Tibial artery (tissue), 4 donors: ENCODE measurements around the gene FANCI.
A peak's percentile ranks its signal among the peaks of the same experiment; 100 is the strongest.
"Not testable (repeated sequence)": the region's sequence is repeated elsewhere in the genome, so short reads cannot be mapped to it uniquely, and the experiment has no call there.

Experiments used
- DNase-seq, 2 donors: peaks; one replicate each; pipeline ENCODE4 v3.0.0-alpha.2; 2019
- H3K27ac ChIP-seq, 2 donors: fragments of 200-600 bp; sonication (generic) in 1 of 2; 1 replicate in 1 of 2; 2 replicates in 1 of 2; pipeline ENCODE4 v1.5.1; 2018 to 2019; ENCODE audit warnings: mild to moderate bottlenecking in 1 of 2
- H3K27me3 ChIP-seq, 2 donors: fragments of 200-600 bp; sonication (generic) in 1 of 2; one replicate each; pipeline versions ENCODE4 v1.5.1 to v1.6.0; 2016 to 2019
- H3K36me3 ChIP-seq, 3 donors: fragments of 200-600 bp; sonication (generic) in 2 of 3; one replicate each; pipeline ENCODE4 v1.5.1; 2016 to 2019; ENCODE audit warnings: mild to moderate bottlenecking in 2 of 3
- H3K4me1 ChIP-seq, 4 donors: fragments of 200-600 bp; sonication (generic) in 2 of 4; 1 replicate in 3 of 4; 2 replicates in 1 of 4; pipeline ENCODE4 v1.5.1; 2016 to 2019
- H3K4me3 ChIP-seq, 2 donors: fragments of 200-600 bp; sonication (generic) in 1 of 2; 1 replicate in 1 of 2; 2 replicates in 1 of 2; pipeline ENCODE4 v1.5.1; 2018 to 2019; ENCODE audit warnings: mild to moderate bottlenecking in 2 of 2
- H3K9me3 ChIP-seq, 3 donors: fragments of 200-600 bp; sonication (generic) in 1 of 3; one replicate each; pipeline ENCODE4 v1.5.1; 2016 to 2019
- CTCF ChIP-seq, 2 experiments: fragments of 200-600 bp in 1 of 2; fragments of 450-650 bp in 1 of 2; IDR thresholded peaks; one replicate each; pipeline ENCODE4 v1.5.1; 2017 to 2019; ENCODE audit warnings: antibody characterized with exemption in 2 of 2, mild to moderate bottlenecking in 1 of 2, moderate library complexity in 1 of 2
- intact Hi-C: fragments of 100-400 bp; cut with DNase I; formaldehyde crosslinking; loops from one replicate; pipeline ENCODE4 v1.15.0; 2023; ENCODE audit warnings: low total_unique reads

Gene FANCI

GRCh38 chr15:89230277-89230676 is 13.5 kb upstream of the FANCI start:
- no peaks in the 10 kb centered on the region for H3K36me3 ChIP-seq
- no peak overlapping the region for H3K4me3 ChIP-seq
- DNase-seq: no peak
- intact Hi-C loops: no loop called here
- H3K9me3 ChIP-seq: no peaks in the 10 kb centered on the region
- no peaks in the 10 kb centered on the region for H3K27me3 ChIP-seq
- H3K27ac ChIP-seq: no peak overlapping the region
- no peaks in the 10 kb centered on the region for H3K4me1 ChIP-seq
- no peak for TF ChIP-seq CTCF (IDR thresholded peaks at IDR 0.05)

- TF ChIP-seq CTCF (IDR thresholded peaks at IDR 0.05): no peak
- Histone ChIP-seq H3K27ac (no peak overlapping the region), H3K36me3 (no peaks in the 10 kb centered on the region), H3K27me3 (no peaks in the 10 kb centered on the region), H3K4me1 (no peaks in the 10 kb centered on the region), H3K9me3 (no peaks in the 10 kb centered on the region), H3K4me3 (no peak overlapping the region)
- intact Hi-C loops: no loop called here
- no peak for DNase-seq
Observed at GRCh38 chr15:89231832-89232231, 11.9 kb upstream of the FANCI start.

- H3K4me1 ChIP-seq: peaks cover 0 to 21% (median 14%) of the 10 kb centered on the region in 4 donors
- not testable (repeated sequence) for H3K27me3 ChIP-seq, H3K27ac ChIP-seq, DNase-seq, H3K9me3 ChIP-seq, H3K4me3 ChIP-seq, H3K36me3 ChIP-seq
- intact Hi-C loops: loop anchor here (5.0 to 10.0 kb wide), 2 partner anchors 33 to 345 kb away; partner anchors contain the start of gene HAPLN3
Observed at GRCh38 chr15:89239883-89240810, 3.6 kb upstream of the FANCI start.

- no peak for TF ChIP-seq CTCF (IDR thresholded peaks at IDR 0.05)
- Histone ChIP-seq H3K27ac (peak overlapping the region; percentile 63 to 72), H3K27me3 (no peaks in the 10 kb centered on the region), H3K36me3 (no peaks in the 10 kb centered on the region), H3K4me3 (peak overlapping the region; percentile 59 to 62), H3K9me3 (no peaks in the 10 kb centered on the region), H3K4me1 (peaks cover 0 to 21% (median 14%) of the 10 kb centered on the region in 4 donors)
- DNase-seq: peak; percentile 58 to 71
- intact Hi-C loops: loop anchor here (5.0 to 10.0 kb wide), 2 partner anchors 36 to 348 kb away; partner anchors contain the start of gene HAPLN3
Observed at GRCh38 chr15:89243046-89243690, 611 bp upstream of the FANCI start.

- Histone ChIP-seq H3K27me3 (no peaks in the 10 kb centered on the region), H3K36me3 (no peaks in the 10 kb centered on the region), H3K9me3 (no peaks in the 10 kb centered on the region), H3K4me3 (peak overlapping the region; percentile 59 to 62), H3K4me1 (peaks cover 0 to 21% (median 14%) of the 10 kb centered on the region in 4 donors), H3K27ac (peak overlapping the region in 1 of 2 donors; percentile 72)
- intact Hi-C loops: loop anchor here (5.0 to 10.0 kb wide), 2 partner anchors 37 to 350 kb away; partner anchors contain the start of gene HAPLN3
- DNase-seq: no peak
- no peak for TF ChIP-seq CTCF (IDR thresholded peaks at IDR 0.05)
Observed at GRCh38 chr15:89244574-89244903, 760 bp downstream of the FANCI start.

- peaks cover 0 to 20% (median 13%) of the 10 kb centered on the region in 4 donors for H3K4me1 ChIP-seq
- H3K9me3 ChIP-seq: no peaks in the 10 kb centered on the region
- no peak for TF ChIP-seq CTCF (IDR thresholded peaks at IDR 0.05)
- H3K4me3 ChIP-seq: no peak overlapping the region
- H3K27ac ChIP-seq: no peak overlapping the region
- no peak for DNase-seq
- intact Hi-C loops: loop anchor here (10.0 kb wide), 1 partner anchor 353 kb away; the partner anchor contains the start of gene HAPLN3
- no peaks in the 10 kb centered on the region for H3K36me3 ChIP-seq
- H3K27me3 ChIP-seq: no peaks in the 10 kb centered on the region
Observed at GRCh38 chr15:89247446-89247845, 3.7 kb downstream of the FANCI start.
